Thyroid gland (tissue), 4 donors: ENCODE results near the gene CSNK2A3. TPM values are rescaled to one million over a fixed set of nuclear protein-coding genes. Genes with fewer than 3 reads are reported as not detected.

Experiments
- DNase-seq, 2 donors: peaks; one replicate each; pipeline ENCODE4 v3.0.0-alpha.2; 2019
- H3K27ac ChIP-seq, 3 donors: fragments of 200-600 bp; sonication (generic); 1 replicate in 2 of 3; 2 replicates in 1 of 3; pipeline ENCODE4 v1.5.1; 2016 to 2019; ENCODE audit warnings: mild to moderate bottlenecking in 1 of 3, moderate library complexity in 1 of 3
- H3K27me3 ChIP-seq: fragments of 200-600 bp; sonication (generic); one replicate; pipeline ENCODE4 v1.5.1; 2019
- H3K36me3 ChIP-seq, 2 donors: fragments of 200-600 bp; sonication (generic); one replicate each; pipeline ENCODE4 v1.5.1; 2016 to 2019
- H3K4me1 ChIP-seq, 2 donors: fragments of 200-600 bp; sonication (generic); one replicate each; pipeline ENCODE4 v1.5.1; 2017 to 2019
- H3K4me3 ChIP-seq, 3 donors: fragments of 200-600 bp; sonication (generic); replicated peaks in 1 of 3; 1 replicate in 2 of 3; 2 replicates in 1 of 3; pipeline ENCODE4 v1.5.1; 2016; ENCODE audit warnings: mild to moderate bottlenecking in 1 of 3
- H3K9me3 ChIP-seq: fragments of 200-600 bp; sonication (generic); one replicate; pipeline ENCODE4 v1.5.1; 2017
- CTCF ChIP-seq, 6 experiments: fragments of 200-600 bp in 3 of 6; fragments of 450-650 bp in 3 of 6; sonication (generic) in 3 of 6; IDR thresholded peaks; one replicate each; pipeline ENCODE4 v1.5.1; 2016 to 2019; ENCODE audit warnings: antibody characterized with exemption in 6 of 6, mild to moderate bottlenecking in 2 of 6, inconsistent platforms in 1 of 6, moderate library complexity in 1 of 6
- POLR2A ChIP-seq, 2 donors: fragments of 450-650 bp; IDR thresholded peaks; one replicate each; pipeline ENCODE4 v1.6.1; 2017; ENCODE audit warnings: antibody characterized with exemption in 2 of 2, mild to moderate bottlenecking in 2 of 2, moderate library complexity in 1 of 2
- WGBS, 2 donors: methylation state at CpG; one replicate each; pipeline ENCODE4 v1.1.5; 2017; 5-methylcytosine and 5-hydroxymethylcytosine counted together
- intact Hi-C: fragments of 100-400 bp; cut with DNase I; formaldehyde crosslinking; loops from one replicate; pipeline ENCODE4 v1.15.1; 2023
- total RNA-seq, 4 donors: library from RNA; depleted of rRNA; stranded (reverse); fragments of >200 nt; gene quantifications; one replicate each; pipeline ENCODE4 v1.2.3, GENCODE V29; 2016

CSNK2A3 gene
- total RNA-seq, 4 donors from 2014 or later, result 2.8 to 9.5 (median 3.8) TPM

GRCh38 chr11:11391169-11391568, 38.1 kb upstream of the CSNK2A3 start:
- peaks cover 0 to 15% of the 10 kb centered on the region in 2 donors for H3K4me1 ChIP-seq
- no peaks in the 10 kb centered on the region for H3K36me3 ChIP-seq
- no peak for TF ChIP-seq POLR2A (IDR thresholded peaks at IDR 0.05)
- no peak for TF ChIP-seq CTCF (IDR thresholded peaks at IDR 0.05)
- DNase-seq, result no peak
- H3K9me3 ChIP-seq, result no peaks in the 10 kb centered on the region
- H3K27ac ChIP-seq, result no peak overlapping the region
- no peak overlapping the region for H3K4me3 ChIP-seq
- intact Hi-C loops, result no loop called here
- H3K27me3 ChIP-seq, result no peaks in the 10 kb centered on the region

- Histone ChIP-seq H3K4me3 (no peak overlapping the region), H3K27ac (no peak overlapping the region), H3K9me3 (no peaks in the 10 kb centered on the region), H3K4me1 (peaks cover 0 to 15% of the 10 kb centered on the region in 2 donors), H3K27me3 (no peaks in the 10 kb centered on the region), H3K36me3 (no peaks in the 10 kb centered on the region)
- no peak for DNase-seq
- 93 to 94% methylated on average over 4 to 5 of the region's 5 CpGs for WGBS, 2 donors
- intact Hi-C loops, result no loop called here
- no peak for TF ChIP-seq CTCF (IDR thresholded peaks at IDR 0.05)
- no peak for TF ChIP-seq POLR2A (IDR thresholded peaks at IDR 0.05)
Measured at GRCh38 chr11:11390068-11390771, 37.2 kb upstream of the CSNK2A3 start.

DNA sequence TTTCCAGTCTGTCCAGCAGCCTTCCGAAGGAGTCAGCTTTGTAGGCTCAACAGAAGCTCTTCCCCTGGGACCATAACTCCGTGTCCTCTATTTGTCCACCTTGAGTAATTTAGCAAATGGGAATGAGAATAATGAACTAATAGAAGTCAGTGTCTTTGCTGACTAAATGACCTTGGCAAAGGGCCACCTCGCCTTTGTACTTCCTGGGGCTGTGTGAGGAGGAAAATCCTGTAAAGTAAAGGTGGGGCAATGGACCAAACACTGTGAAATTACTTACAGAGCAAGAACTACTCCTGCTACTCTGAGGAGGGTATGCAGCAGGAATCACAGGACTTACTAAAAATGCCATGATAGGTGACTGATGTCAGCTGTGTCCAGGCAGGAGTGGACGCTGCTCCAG, 36.2 kb upstream of the CSNK2A3 start:
- no peak overlapping the region for H3K27ac ChIP-seq
- H3K4me1 ChIP-seq, result peaks cover 0 to 15% of the 10 kb centered on the region in 2 donors
- no peaks in the 10 kb centered on the region for H3K9me3 ChIP-seq
- H3K4me3 ChIP-seq, result no peak overlapping the region
- no peaks in the 10 kb centered on the region for H3K36me3 ChIP-seq
- no peak for TF ChIP-seq CTCF (IDR thresholded peaks at IDR 0.05)
- TF ChIP-seq POLR2A (IDR thresholded peaks at IDR 0.05), result no peak
- no peak for DNase-seq
- no peaks in the 10 kb centered on the region for H3K27me3 ChIP-seq
- intact Hi-C loops, result no loop called here
- 72 to 89% methylated on average over 4 of the region's 4 CpGs for WGBS, 2 donors

DNA sequence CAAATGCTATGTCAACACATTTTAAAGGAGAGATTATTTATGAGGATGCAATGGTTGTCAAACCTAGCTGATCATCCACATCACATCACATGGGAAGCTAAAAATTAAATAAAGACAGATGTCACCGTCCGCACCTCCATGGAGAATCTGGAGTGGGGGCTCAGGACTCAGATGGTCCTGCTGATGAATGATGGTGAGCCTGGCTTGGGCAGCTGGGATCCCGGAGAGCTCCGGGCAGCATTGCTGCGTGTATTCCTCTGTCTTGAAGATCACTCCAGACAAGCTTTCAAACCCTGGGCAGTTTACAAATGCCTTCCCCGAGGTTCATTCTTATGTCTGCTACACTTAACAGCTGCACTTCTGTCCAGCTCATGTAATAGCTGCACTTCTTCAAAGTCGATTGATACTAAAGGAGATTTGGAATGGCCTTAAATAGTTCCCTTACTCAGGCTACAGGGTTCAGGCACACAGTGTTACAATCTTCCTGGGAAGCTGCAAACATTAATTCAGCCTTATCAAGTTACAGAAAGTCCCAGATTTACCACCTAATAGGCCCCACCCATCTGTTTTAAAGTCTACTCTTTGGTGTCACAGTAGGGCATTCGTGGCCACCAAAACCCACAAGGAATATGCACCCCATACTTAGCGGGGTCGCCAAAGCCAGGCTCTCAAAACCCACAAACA, 34.7 kb upstream of the CSNK2A3 start:
- H3K27me3 ChIP-seq, result no peaks in the 10 kb centered on the region
- 79 to 80% methylated on average over 10 of the region's 10 CpGs for WGBS, 2 donors
- H3K4me3 ChIP-seq, result no peak overlapping the region
- no peaks in the 10 kb centered on the region for H3K9me3 ChIP-seq
- TF ChIP-seq CTCF (IDR thresholded peaks at IDR 0.05), result no peak
- no peak for TF ChIP-seq POLR2A (IDR thresholded peaks at IDR 0.05)
- intact Hi-C loops, result no loop called here
- no peak overlapping the region for H3K27ac ChIP-seq
- peaks cover 0 to 15% of the 10 kb centered on the region in 2 donors for H3K4me1 ChIP-seq
- no peaks in the 10 kb centered on the region for H3K36me3 ChIP-seq
- no peak for DNase-seq

- Histone ChIP-seq H3K36me3 (no peaks in the 10 kb centered on the region), H3K4me1 (peaks cover 0 to 14% of the 10 kb centered on the region in 2 donors), H3K4me3 (no peak overlapping the region), H3K9me3 (no peaks in the 10 kb centered on the region), H3K27ac (no peak overlapping the region), H3K27me3 (no peaks in the 10 kb centered on the region)
- WGBS, 2 donors, result 83% methylated on average over 4 of the region's 4 CpGs
- intact Hi-C loops, result no loop called here
- no peak for TF ChIP-seq POLR2A (IDR thresholded peaks at IDR 0.05)
- no peak for TF ChIP-seq CTCF (IDR thresholded peaks at IDR 0.05)
- DNase-seq, result no peak
Measured at GRCh38 chr11:11387207-11387606, 34.2 kb upstream of the CSNK2A3 start.
